Thyroid gland (tissue), 4 donors: ENCODE results near the gene PLCB1.

Experiments used
- POLR2A ChIP-seq, 2 donors: fragments of 450-650 bp; IDR thresholded peaks; one replicate each; pipeline ENCODE4 v1.6.1; 2017; ENCODE audit warnings: antibody characterized with exemption in 2 of 2, mild to moderate bottlenecking in 2 of 2, moderate library complexity in 1 of 2
- TF ChIP-seq, protein P1 (sequence below), 6 experiments: fragments of 200-600 bp in 3 of 6; fragments of 450-650 bp in 3 of 6; sonication (generic) in 3 of 6; IDR thresholded peaks; one replicate each; pipeline ENCODE4 v1.5.1; 2016 to 2019; ENCODE audit warnings: antibody characterized with exemption in 6 of 6, mild to moderate bottlenecking in 2 of 6, inconsistent platforms in 1 of 6, moderate library complexity in 1 of 6

DNA sequence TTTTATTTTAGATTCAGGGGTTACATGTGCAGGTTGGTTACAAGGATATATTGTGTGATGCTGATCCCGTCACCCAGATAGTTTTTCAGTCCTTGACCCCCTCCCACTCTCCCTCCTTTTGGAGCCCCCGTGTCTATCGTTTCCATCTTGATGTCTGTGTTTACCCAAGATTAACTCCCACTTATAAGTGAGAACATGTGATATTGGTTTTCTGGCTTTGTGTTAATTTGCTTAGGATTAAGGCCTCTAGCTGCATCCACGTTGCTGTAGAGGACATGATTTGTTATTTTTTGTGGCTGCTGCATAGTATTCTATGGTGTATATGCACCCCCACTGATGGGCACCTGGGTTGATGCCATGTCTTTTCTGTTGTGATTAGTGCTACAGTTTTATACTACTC, 178.6 kb downstream of the PLCB1 start:
- TF ChIP-seq, protein P1, sequence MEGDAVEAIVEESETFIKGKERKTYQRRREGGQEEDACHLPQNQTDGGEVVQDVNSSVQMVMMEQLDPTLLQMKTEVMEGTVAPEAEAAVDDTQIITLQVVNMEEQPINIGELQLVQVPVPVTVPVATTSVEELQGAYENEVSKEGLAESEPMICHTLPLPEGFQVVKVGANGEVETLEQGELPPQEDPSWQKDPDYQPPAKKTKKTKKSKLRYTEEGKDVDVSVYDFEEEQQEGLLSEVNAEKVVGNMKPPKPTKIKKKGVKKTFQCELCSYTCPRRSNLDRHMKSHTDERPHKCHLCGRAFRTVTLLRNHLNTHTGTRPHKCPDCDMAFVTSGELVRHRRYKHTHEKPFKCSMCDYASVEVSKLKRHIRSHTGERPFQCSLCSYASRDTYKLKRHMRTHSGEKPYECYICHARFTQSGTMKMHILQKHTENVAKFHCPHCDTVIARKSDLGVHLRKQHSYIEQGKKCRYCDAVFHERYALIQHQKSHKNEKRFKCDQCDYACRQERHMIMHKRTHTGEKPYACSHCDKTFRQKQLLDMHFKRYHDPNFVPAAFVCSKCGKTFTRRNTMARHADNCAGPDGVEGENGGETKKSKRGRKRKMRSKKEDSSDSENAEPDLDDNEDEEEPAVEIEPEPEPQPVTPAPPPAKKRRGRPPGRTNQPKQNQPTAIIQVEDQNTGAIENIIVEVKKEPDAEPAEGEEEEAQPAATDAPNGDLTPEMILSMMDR (IDR thresholded peaks at IDR 0.05), result no peak
- no peak for TF ChIP-seq POLR2A (IDR thresholded peaks at IDR 0.05)
